Testis (tissue), 2 donors: ENCODE measurements around the gene DISC1.

Experiments used
- CTCF ChIP-seq, 3 experiments: fragments of 450-650 bp in 2 of 3; fragments of 200-600 bp in 1 of 3; sonication (generic) in 1 of 3; IDR thresholded peaks; one replicate each; pipeline ENCODE4 v1.5.1; 2016 to 2019; ENCODE audit warnings: antibody characterized with exemption in 3 of 3, mild to moderate bottlenecking in 2 of 3, moderate library complexity in 1 of 3
- POLR2A ChIP-seq: fragments of 450-650 bp; IDR thresholded peaks from one replicate; pipeline ENCODE4 v1.6.1; 2017; ENCODE audit warnings: antibody characterized with exemption, mild to moderate bottlenecking, moderate library complexity

- TF ChIP-seq CTCF (IDR thresholded peaks at IDR 0.05) = no peak
- TF ChIP-seq POLR2A = no peak
These were observed 200.0 kb downstream of the DISC1 start for GRCh38 chr1:231826566-231826965.
